Activated T-helper 1 cell treated with anti-CD3 and anti-CD28 coated beads, Interleukin-2, amount 50 U/mL, for 16 hours (primary cell): Measurements from ENCODE around the gene CRIP3.

Experiments
- DNase-seq, 2 donors: peaks; one replicate each; pipeline ENCODE4 v3.0.0-alpha.2; 2020; ENCODE audit warnings: low read depth in 1 of 2, low spot score in 1 of 2

The CRIP3 gene

GRCh38 chr6:43258180-43258579 is 50.4 kb downstream of the CRIP3 start:
- DNase-seq: no peak

GRCh38 chr6:43257367-43258145 is 51.1 kb downstream of the CRIP3 start:
- DNase-seq: no peak

- no peak for DNase-seq
Observed at GRCh38 chr6:43256670-43257366, 51.8 kb downstream of the CRIP3 start.
